ENCODE data around the gene DDX52. TPM values are rescaled to one million over a fixed set of nuclear protein-coding genes. Genes with fewer than 3 reads are reported as not detected.

DDX52 gene
- total RNA-seq, 4 donors from 2014 or later: 17.2 to 27.9 (median 20.3) TPM

DNA sequence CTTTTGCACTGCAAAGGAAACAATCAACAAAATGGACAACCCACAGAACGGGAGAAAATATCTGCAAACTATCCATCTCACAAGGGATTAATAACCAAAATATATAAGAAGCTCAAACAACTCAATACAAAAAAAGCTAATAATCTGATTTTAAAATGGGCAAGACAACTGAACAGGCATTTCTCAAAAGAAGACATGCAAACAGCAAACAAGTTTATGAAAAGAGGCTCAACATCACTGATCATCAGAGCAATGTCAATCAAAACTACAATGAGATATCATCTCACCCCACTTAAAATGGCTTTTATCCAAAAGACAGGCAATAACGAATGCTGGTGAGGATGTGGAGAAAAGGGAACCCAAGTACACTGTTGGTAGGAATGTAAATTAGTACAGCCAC, 68.8 kb downstream of the DDX52 start:
- no peak overlapping the region for H3K4me3 ChIP-seq (replicated peaks in 1 of 3)
- 99% methylated on average over 2 of the region's 2 CpGs for WGBS, 2 donors
- intact Hi-C loops (cut with DNase I): no loop called here
- no peaks in the 10 kb centered on the region for H3K4me1 ChIP-seq
- H3K9me3 ChIP-seq: no peaks in the 10 kb centered on the region
- peaks cover 6 to 29% of the 10 kb centered on the region in 2 donors for H3K36me3 ChIP-seq
- no peak overlapping the region for H3K27ac ChIP-seq
- no peaks in the 10 kb centered on the region for H3K27me3 ChIP-seq
- TF ChIP-seq POLR2A (IDR thresholded peaks at IDR 0.05): no peak
- TF ChIP-seq, protein P1, sequence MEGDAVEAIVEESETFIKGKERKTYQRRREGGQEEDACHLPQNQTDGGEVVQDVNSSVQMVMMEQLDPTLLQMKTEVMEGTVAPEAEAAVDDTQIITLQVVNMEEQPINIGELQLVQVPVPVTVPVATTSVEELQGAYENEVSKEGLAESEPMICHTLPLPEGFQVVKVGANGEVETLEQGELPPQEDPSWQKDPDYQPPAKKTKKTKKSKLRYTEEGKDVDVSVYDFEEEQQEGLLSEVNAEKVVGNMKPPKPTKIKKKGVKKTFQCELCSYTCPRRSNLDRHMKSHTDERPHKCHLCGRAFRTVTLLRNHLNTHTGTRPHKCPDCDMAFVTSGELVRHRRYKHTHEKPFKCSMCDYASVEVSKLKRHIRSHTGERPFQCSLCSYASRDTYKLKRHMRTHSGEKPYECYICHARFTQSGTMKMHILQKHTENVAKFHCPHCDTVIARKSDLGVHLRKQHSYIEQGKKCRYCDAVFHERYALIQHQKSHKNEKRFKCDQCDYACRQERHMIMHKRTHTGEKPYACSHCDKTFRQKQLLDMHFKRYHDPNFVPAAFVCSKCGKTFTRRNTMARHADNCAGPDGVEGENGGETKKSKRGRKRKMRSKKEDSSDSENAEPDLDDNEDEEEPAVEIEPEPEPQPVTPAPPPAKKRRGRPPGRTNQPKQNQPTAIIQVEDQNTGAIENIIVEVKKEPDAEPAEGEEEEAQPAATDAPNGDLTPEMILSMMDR (IDR thresholded peaks at IDR 0.05): no peak
- DNase-seq: no peak

DNA sequence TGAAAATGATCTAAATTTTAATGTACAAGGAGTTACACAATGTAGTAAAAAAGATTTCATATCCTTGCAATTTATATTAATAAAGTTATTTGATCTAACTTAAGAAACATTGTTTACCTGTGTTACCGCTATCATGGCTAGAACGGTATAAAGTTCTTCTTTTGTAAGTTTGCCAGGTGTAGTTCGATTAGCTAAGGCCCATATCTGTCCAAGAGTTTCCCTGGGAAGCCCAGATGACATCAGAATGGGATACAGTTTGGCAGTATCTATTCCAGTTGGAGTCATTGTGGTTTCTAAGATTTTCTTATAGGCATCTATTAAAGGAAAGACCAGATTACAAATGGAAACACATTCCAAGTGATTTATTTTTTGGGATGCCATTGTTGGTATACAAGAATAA, 71.6 kb downstream of the DDX52 start:
- Histone ChIP-seq H3K27me3 (no peaks in the 10 kb centered on the region), H3K9me3 (no peaks in the 10 kb centered on the region), H3K4me3 (replicated peaks in 1 of 3) (no peak overlapping the region), H3K27ac (no peak overlapping the region), H3K4me1 (no peaks in the 10 kb centered on the region), H3K36me3 (peaks cover 27 to 44% of the 10 kb centered on the region in 2 donors)
- 85 to 88% methylated on average over 3 of the region's 3 CpGs for WGBS, 2 donors
- intact Hi-C loops (cut with DNase I): no loop called here
- TF ChIP-seq POLR2A (IDR thresholded peaks at IDR 0.05): no peak
- TF ChIP-seq, protein P1 (IDR thresholded peaks at IDR 0.05): no peak
- no peak for DNase-seq

DNA sequence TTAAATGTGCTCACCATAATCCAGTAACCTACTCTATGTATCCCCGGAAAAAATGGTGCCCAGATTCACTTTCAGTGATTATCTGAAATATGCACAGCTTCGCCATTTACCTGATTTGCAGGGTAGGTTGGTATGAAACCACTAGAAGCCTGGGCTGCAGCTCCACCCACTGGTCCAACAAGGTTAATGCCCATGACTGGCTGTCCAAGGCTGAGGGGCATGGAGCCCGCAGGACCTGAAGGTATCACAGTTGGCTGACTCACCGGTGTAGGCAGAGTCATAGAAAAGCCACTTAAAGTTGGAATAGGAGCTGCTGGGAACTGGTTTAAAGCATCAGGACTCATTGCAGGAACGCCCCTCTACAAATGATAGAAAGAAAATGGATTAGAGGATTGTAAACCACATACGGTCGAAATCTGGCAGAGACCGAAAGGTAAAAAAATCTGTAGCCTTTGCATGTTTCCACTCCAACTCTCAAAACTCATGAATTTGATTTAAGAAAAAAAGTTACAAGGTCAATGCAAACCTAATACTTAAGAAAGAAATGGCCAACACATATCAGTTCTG, 72.6 kb downstream of the DDX52 start:
- H3K27ac ChIP-seq: no peak overlapping the region
- H3K4me3 ChIP-seq (replicated peaks in 1 of 3): no peak overlapping the region
- DNase-seq: peak; percentile 70 to 74
- H3K4me1 ChIP-seq: no peaks in the 10 kb centered on the region
- H3K9me3 ChIP-seq: no peaks in the 10 kb centered on the region
- TF ChIP-seq, protein P1 (IDR thresholded peaks at IDR 0.05): peak; percentile 21 to 63 (median 49)
- no peak for TF ChIP-seq POLR2A (IDR thresholded peaks at IDR 0.05)
- H3K27me3 ChIP-seq: no peaks in the 10 kb centered on the region
- intact Hi-C loops (cut with DNase I): no loop called here
- WGBS, 2 donors: 78 to 81% methylated on average over 8 of the region's 8 CpGs
- peaks cover 29 to 45% of the 10 kb centered on the region in 2 donors for H3K36me3 ChIP-seq

DNA sequence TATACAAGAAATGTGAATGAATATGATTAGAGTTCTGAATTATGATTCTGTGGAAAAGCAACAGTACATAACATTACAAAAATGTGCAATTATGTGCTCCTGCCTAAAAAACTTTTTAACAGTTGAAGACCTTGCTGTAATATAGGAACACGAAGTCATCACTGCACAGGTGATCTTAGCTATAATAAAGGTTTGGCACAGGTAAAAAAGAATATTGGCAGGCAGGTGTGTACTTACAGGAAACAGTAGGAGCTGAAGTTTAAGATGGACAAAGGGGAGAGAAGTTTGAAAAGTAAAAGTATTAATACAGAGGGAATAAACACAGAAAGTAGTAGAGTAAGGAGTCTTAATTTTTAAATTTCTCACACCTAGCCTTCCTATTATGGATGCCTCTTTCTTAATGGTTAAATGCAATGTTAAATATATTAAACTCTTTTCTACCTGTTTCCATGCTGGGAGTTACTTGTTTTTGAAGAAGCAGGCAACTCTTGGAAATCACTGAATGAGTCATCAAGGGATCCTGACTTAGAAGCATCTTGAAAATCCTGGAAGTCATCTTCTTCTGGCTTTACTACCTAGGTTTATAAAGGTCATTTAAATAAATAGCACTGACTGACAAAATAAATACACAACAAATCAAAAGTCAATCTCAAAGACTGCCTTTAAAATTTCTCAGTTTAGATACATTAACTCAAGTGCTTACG, 74.7 kb downstream of the DDX52 start:
- no peaks in the 10 kb centered on the region for H3K27me3 ChIP-seq
- 93 to 96% methylated on average over 2 of the region's 2 CpGs for WGBS, 2 donors
- no peak for DNase-seq
- peaks cover 36 to 42% of the 10 kb centered on the region in 2 donors for H3K36me3 ChIP-seq
- intact Hi-C loops (cut with DNase I): no loop called here
- H3K27ac ChIP-seq: no peak overlapping the region
- no peaks in the 10 kb centered on the region for H3K9me3 ChIP-seq
- H3K4me3 ChIP-seq (replicated peaks in 1 of 3): no peak overlapping the region
- H3K4me1 ChIP-seq: no peaks in the 10 kb centered on the region
- no peak for TF ChIP-seq POLR2A (IDR thresholded peaks at IDR 0.05)
- TF ChIP-seq, protein P1 (IDR thresholded peaks at IDR 0.05): no peak

DNA sequence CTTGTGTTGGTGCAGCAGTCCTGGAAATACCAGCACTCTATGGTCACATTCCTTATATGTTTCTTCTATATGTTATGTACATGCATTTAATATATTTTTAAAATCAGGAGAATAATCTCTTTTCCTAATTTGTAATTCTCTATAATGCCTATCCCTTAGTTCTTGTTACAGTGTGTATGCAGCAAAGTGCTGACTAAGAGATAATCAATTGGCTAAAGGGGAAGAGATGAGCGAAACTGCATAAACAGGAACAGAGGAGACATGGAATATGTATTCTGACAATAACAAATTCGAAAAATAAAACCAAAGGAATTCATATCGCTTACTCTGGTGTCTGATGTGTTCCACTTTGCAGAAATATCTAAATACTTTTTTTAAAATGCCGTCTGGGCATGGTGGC, 75.7 kb downstream of the DDX52 start:
- Histone ChIP-seq H3K27ac (no peak overlapping the region), H3K9me3 (no peaks in the 10 kb centered on the region), H3K4me3 (replicated peaks in 1 of 3) (no peak overlapping the region), H3K27me3 (no peaks in the 10 kb centered on the region), H3K36me3 (peaks cover 36 to 42% of the 10 kb centered on the region in 2 donors), H3K4me1 (no peaks in the 10 kb centered on the region)
- no peak for DNase-seq
- intact Hi-C loops (cut with DNase I): no loop called here
- no peak for TF ChIP-seq POLR2A (IDR thresholded peaks at IDR 0.05)
- TF ChIP-seq, protein P1 (IDR thresholded peaks at IDR 0.05): no peak
- 91 to 93% methylated on average over 4 of the region's 4 CpGs for WGBS, 2 donors
